GM19238 (cell line): ENCODE measurements around the gene TCTN2.

ENCODE experiments used
- DNase-seq: peaks from one replicate; pipeline ENCODE4 v3.0.0; 2011; ENCODE audit warnings: low spot score; ENCODE audit not compliant: insufficient read length

Gene TCTN2

DNA sequence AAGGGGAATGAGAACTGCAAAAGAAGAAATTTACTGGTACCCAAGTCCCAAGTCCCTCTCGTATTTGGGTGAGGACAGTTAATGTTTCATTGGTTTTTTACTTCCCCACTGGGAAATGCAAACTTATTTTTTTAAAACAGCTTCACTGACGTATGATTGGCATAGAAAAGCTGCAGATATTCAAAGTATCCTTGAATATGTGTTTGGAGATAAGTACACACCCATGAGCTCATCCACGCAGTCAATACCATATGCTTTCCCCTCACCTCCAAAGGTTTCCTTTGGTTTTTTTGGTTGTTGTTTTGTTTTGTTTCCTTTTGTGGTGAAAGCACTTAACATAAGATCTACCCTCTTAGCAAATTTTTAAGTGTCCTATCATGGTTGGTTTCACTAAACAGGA is 13.1 kb downstream of the TCTN2 start:
- DNase-seq, result no peak

- no peak for DNase-seq
These were observed 15.8 kb downstream of the TCTN2 start for GRCh38 chr12:123686636-123687190.

DNA sequence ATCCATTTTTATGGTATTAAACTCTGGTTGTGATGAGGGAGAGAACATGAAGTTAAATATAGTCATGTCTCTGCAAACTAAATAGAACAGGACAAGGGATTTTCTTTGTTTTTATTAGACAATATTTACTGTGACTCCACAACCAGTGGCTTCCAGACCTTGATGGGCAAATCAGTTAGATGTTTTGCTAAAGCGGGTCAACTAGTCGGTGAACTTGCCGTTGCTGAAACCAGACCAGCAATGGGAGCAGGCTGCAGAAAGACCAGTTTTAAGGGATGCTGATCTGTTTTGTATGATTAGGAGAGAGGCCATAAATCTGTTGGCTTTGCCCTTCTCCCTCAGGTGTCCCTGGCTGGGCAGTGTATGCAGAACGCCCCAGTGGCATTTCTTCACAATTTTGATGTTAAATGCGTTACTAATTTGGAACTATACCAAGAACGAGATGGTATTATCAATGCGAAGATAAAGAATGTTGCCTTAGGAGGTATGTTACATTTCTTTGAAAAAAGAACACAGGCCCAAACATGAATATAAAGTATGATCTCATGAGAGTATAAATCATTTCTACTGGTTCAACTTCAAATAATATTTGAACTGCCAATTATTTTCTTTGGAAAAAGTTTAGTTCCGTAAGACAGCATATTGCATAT is 19.4 kb downstream of the TCTN2 start:
- no peak for DNase-seq

DNA sequence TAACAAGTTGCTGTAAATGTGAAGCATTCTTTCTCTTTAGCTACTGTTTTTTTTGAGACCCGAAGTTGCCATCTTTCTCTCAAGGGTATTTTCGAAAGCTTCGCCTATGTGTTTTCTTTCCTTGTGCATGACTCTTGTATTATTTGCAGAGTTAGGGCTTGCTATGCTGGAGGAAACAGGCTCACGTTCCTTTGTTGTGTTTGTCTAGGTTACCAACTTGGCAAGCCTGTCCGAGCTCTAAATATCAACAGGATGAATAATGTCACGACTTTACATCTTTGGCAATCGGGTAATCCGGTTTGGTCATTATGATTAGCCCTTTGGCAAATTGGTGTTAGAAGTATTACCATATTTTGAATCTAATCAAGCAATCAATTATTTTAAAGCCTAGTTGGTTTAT is 25.3 kb downstream of the TCTN2 start:
- no peak for DNase-seq

GRCh38 chr12:123696646-123697045 is 25.7 kb downstream of the TCTN2 start:
- no peak for DNase-seq

- DNase-seq, result no peak
These were observed 35.0 kb downstream of the TCTN2 start for GRCh38 chr12:123705935-123706334.

GRCh38 chr12:123707466-123707865 is 36.6 kb downstream of the TCTN2 start:
- no peak for DNase-seq

DNA sequence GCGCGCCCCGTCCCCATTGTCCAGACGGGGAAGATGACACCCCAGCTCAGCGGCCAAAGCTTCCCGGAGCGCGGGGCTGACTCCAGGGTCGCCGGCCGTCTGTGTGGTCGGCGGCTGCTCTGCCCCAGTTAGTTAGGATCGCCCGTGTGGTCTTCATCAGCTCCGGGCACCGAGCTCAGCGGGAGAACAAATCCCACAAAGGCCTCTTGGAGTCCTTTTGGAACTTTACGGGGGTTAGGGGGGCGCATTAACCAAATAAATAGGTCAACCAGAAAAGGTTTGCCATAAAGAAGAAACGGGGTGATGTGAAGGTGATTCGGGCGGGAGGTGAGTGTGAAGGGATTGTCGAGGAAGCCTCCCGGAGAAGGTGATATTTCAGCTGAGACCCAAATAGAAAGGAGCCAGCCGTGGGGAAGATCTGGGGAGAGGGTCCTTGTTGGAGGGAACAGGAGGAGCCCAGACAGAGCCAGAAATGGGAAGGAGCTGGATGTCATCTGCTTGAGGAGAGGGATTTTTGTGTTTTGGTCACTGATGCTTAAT is 41.9 kb downstream of the TCTN2 start:
- DNase-seq, result no peak

- DNase-seq, result no peak
These were observed 42.5 kb downstream of the TCTN2 start for GRCh38 chr12:123713398-123713797.

- no peak for DNase-seq
These were observed 43.1 kb downstream of the TCTN2 start for GRCh38 chr12:123713823-123714585.

DNA sequence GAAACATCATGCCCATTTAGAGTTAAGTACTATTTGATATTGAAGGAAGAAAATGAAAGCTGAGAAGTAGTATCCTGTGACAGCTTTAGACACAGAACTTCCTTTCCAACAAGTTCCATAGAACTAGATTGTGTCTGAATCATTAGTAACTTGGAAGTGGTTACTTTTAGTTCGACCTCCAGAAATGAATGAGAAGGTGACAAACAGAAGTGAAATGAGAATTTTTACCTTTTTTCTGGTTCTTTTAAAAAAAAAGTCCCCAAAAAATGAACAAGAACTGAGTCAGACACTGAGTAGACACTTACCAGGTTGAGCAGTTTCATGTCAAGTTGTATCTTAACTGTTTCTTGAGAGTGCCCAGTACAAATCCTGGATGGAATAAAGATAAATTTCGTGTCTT is 44.3 kb downstream of the TCTN2 start:
- no peak for DNase-seq

- DNase-seq, result no peak
These were observed 46.4 kb downstream of the TCTN2 start for GRCh38 chr12:123717350-123717749.

GRCh38 chr12:123720141-123720814 is 49.4 kb downstream of the TCTN2 start:
- no peak for DNase-seq

GRCh38 chr12:123721245-123721644 is 50.3 kb downstream of the TCTN2 start:
- no peak for DNase-seq

DNA sequence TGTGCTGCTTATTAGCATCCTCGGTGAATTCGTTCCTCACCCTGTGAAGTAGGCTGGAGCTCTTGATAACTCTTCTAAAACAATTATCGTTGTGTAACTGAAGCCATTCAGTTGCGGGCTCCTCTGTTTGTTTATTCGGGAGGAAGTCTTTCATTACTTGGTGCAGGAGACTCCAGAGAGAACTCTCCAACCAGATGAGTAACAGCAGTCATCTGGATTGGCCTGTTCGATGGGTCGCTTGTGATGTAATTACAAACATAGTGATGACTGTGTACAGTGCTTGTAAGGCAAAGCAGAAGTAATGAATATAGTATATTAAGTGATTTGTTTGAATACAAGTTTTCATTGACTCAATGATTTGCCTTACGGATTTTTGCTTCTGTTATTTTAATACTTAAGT is 52.1 kb downstream of the TCTN2 start:
- no peak for DNase-seq

DNA sequence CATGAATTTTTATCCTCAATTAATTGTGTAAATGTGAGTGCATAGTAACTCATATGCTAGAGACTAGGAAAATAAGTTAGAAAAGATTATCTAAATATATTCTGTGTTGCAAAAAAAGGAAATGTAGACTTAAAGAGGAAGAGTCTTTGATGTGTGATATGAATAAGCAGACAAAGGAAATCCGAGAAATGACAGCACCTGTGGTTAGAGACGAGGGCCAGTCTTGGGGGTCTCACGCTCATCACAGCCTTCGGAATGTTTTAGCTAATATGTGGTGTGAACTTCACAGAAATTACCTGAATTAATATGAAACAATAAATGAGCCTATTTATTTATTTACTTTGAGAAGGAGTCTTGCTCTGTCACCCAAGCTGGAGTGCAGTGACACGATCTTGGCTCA is 52.9 kb downstream of the TCTN2 start:
- no peak for DNase-seq

DNA sequence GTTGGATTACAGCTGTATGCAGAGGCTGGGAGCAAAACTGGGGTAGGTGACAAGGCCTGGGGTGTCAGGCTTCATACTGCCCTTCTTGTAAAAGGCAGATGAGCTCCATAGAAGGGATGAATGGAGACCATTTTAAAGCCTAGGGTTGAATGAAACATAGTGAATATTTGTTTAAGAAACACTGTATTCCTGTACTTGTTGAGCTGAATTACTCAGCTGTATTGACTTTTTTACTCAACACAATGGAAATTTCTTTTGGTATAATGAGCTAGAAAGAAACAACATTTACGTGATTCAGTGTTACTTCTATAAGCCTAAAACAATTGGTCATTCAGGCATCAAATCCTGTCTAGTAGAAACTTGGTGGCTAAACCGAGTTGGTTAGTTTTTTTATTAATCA is 55.3 kb downstream of the TCTN2 start:
- no peak for DNase-seq

GRCh38 chr12:123726962-123727361 is 56.0 kb downstream of the TCTN2 start:
- no peak for DNase-seq

DNA sequence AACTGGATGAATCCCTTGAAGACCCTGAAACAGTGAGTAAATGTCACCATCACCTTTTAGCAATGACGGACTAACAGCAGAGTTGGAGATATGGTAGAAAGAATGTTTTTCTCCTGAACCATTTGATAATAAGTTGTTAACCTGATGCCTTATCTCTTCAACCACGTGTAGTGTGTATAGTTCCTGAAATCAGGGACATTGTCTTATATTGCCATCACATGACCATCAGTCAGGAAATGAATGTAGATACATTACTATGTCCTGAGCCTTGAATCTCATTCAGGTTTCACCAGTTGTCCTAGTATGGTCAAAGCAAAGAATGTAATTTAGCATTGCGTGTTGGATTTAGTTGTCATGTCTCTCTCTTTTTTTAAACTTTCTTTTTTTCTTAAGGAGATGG is 57.0 kb downstream of the TCTN2 start:
- DNase-seq, result no peak

GRCh38 chr12:123731596-123731995 is 60.7 kb downstream of the TCTN2 start:
- no peak for DNase-seq

DNA sequence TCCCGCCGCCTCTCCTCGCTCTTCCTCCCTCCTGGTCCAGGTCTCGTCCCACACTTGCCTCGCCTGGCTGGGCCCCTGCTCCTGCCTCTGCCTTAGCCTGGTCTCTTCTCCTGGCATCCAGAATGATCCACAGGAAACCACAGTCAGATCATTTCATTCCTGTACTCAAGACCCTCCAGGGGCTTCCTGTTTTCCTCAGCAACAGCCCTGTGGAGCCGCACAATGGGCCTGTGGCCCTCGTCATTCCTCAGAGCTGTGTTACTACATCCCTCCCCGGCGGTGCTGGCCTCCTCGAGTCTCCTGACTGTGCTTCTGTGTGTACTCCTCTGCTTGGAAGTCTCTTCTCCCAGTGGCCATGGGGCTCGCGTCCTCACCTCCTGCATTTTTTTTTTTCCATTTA is 61.3 kb downstream of the TCTN2 start:
- no peak for DNase-seq

GRCh38 chr12:123733229-123733628 is 62.3 kb downstream of the TCTN2 start:
- no peak for DNase-seq
